ENCODE data around the gene CDC42BPA. TPM values are rescaled to one million over a fixed set of nuclear protein-coding genes. Genes with fewer than 3 reads are reported as not detected.

The CDC42BPA gene
- total and polyA plus RNA-seq, 2 of the 8 experiments (the other 6 are each of a cell fraction or from before 2014, with no cell fraction given): 7.1 to 28.5 TPM

- H4K5ac ChIP-seq (ENCODE audit: insufficient read length, low read depth, low read length): no peak overlapping the region
- H2AK5ac ChIP-seq (ENCODE audit: low read depth, low read length): no peak overlapping the region
- H3K4me2 ChIP-seq (ENCODE audit: insufficient read depth in 1 of 2, low read depth in 2 of 2, low read length in 2 of 2): no peak overlapping the region
- no peaks in the 10 kb centered on the region for H3K27me3 ChIP-seq (replicated peaks in 1 of 4; ENCODE audit: control insufficient read depth in 3 of 4, extremely low read depth in 1 of 4, insufficient read depth in 3 of 4, low read length in 3 of 4)
- H2AFZ ChIP-seq (ENCODE audit: low read length): no peak overlapping the region
- H2BK12ac ChIP-seq (ENCODE audit: low read depth, low read length): no peak overlapping the region
- H3K56ac ChIP-seq (replicated peaks; ENCODE audit: insufficient read length, low read depth, low read length): no peak overlapping the region
- H3K4me3 ChIP-seq (ENCODE audit: extremely low read depth in 1 of 4, insufficient read depth in 2 of 4, low read depth in 3 of 4, low read length in 4 of 4): no peak overlapping the region
- H2BK5ac ChIP-seq (ENCODE audit: low read depth, low read length): no peak overlapping the region
- WGBS, 2 experiments (ENCODE audit: extremely low coverage in 1 of 2, insufficient coverage in 1 of 2, insufficient read length in 1 of 2, insufficient replicate concordance in 2 of 2, low coverage in 1 of 2, low lambda C conversion rate in 2 of 2, missing lambda C conversion rate in 1 of 2): 98% methylated on average over 3 of the region's 3 CpGs; no CpG with 5 or more reads in 1 of the 2 experiments
- H2BK20ac ChIP-seq (ENCODE audit: low read length): no peak overlapping the region
- TF ChIP-seq, protein P1, sequence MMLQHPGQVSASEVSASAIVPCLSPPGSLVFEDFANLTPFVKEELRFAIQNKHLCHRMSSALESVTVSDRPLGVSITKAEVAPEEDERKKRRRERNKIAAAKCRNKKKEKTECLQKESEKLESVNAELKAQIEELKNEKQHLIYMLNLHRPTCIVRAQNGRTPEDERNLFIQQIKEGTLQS (IDR thresholded peaks at IDR 0.05; ENCODE audit: insufficient read depth, low read depth, low read length): no peak
- TF ChIP-seq EP300 (IDR thresholded peaks at IDR 0.05; ENCODE audit: borderline replicate concordance in 1 of 2, low read depth in 2 of 2, low read length in 2 of 2) (no peak), SP2 (IDR thresholded peaks at IDR 0.05; ENCODE audit: low read length) (no peak), TCF12 (IDR thresholded peaks at IDR 0.05; ENCODE audit: low read depth, low read length) (no peak), POLR2A (IDR thresholded peaks at IDR 0.05; ENCODE audit: control extremely low read depth in 1 of 2, low read depth in 2 of 2, low read length in 2 of 2) (no peak), SUZ12 (IDR thresholded peaks at IDR 0.05; ENCODE audit: low read length) (no peak)
- no peaks in the 10 kb centered on the region for H3K79me2 ChIP-seq (ENCODE audit: control insufficient read depth in 1 of 2, insufficient read depth in 2 of 2, low read length in 2 of 2)
- peaks cover 0 to 6% of the 10 kb centered on the region in 2 experiments; a peak in 1 of 4 replicates for H3K9me3 ChIP-seq (ENCODE audit: insufficient read depth in 2 of 2, low read depth in 1 of 2, low read length in 1 of 2)
- H3K23me2 ChIP-seq (ENCODE audit: low read depth, low read length): no peaks in the 10 kb centered on the region
- ChIA-PET POLR2A (ENCODE audit: partially characterized antibody) (interaction anchor here (2.9 kb wide), 1 partner anchor 24 kb away, joined by 11 read pairs; the partner anchor contains the start of gene CDC42BPA), CTCF (ENCODE audit: partially characterized antibody) (no interaction called here)
- H4K91ac ChIP-seq (replicated peaks; ENCODE audit: insufficient read length, low read length): no peak overlapping the region
- no peak overlapping the region for H4K8ac ChIP-seq (ENCODE audit: extremely low read depth, insufficient read depth, low read length)
- no peak overlapping the region for H3K23ac ChIP-seq (ENCODE audit: insufficient read length)
- H3K79me1 ChIP-seq (ENCODE audit: low read depth, low read length): no peaks in the 10 kb centered on the region
- H3K36me3 ChIP-seq (ENCODE audit: control insufficient read depth in 2 of 4, insufficient read depth in 4 of 4, low read length in 3 of 4): no peaks in the 10 kb centered on the region
- no peak overlapping the region for H3K9ac ChIP-seq (replicated peaks in 1 of 4; ENCODE audit: extremely low read depth in 1 of 4, low read depth in 3 of 4, low read length in 3 of 4)
- no peak overlapping the region for H2BK15ac ChIP-seq (ENCODE audit: low read length)
- FAIRE-seq: no peak
- H3K4me1 ChIP-seq (replicated peaks in 1 of 4; ENCODE audit: control insufficient read depth in 3 of 4, insufficient read depth in 4 of 4, low read length in 3 of 4): no peaks in the 10 kb centered on the region
- H3K27ac ChIP-seq (ENCODE audit: low read depth, low read length): no peak overlapping the region
- no peak overlapping the region for H2BK120ac ChIP-seq (replicated peaks; ENCODE audit: low read depth, low read length)
- H4K20me1 ChIP-seq (replicated peaks in 1 of 2; ENCODE audit: control insufficient read depth in 1 of 2, insufficient read depth in 2 of 2, low read length in 2 of 2): no peaks in the 10 kb centered on the region
- H3K14ac ChIP-seq (ENCODE audit: insufficient read length): no peak overlapping the region
- H3K18ac ChIP-seq (ENCODE audit: extremely low read depth, low read length): no peak overlapping the region
- DNase-seq (ENCODE audit: low read depth in 1 of 2, low spot score in 2 of 2): no peak
- no peak overlapping the region for H3K4ac ChIP-seq (replicated peaks; ENCODE audit: insufficient read length, low read depth, low read length)
Observed at GRCh38 chr1:227342075-227342829, 24.0 kb upstream of the CDC42BPA start.

Data from H1 (cell line).